Measurements from ENCODE around the gene SNX4.

DNA sequence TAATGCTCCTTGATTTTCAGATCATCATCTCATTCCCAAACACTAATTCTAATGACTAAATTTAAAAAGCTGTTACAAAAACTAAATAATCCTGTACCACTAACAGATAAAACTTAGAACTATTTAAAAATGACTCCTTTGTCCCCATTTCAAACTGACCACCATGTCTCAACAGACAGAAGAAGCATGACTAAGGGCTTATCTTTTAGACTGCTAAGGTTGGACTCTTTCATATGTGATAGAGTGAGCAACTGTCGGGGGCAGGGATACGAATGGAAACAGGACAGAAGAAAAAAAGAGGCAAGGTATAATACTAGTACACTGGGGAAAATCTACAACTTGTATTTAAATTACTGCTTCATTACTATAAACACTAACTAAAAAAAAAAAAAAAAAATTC lies 23.3 kb downstream of the SNX4 start:
- TF ChIP-seq KDM1A (IDR thresholded peaks at IDR 0.05; ENCODE audit: low read depth): no peak
- no peak for TF ChIP-seq CBX2 (IDR thresholded peaks at IDR 0.05; ENCODE audit: borderline replicate concordance, low read depth)
- TF ChIP-seq MYC (IDR thresholded peaks at IDR 0.05; ENCODE audit: borderline replicate concordance, low read length): no peak
- no peak for TF ChIP-seq CEBPB (IDR thresholded peaks at IDR 0.05)
- no peak for TF ChIP-seq POLR2A (IDR thresholded peaks at IDR 0.05; ENCODE audit: low read length)
- TF ChIP-seq CBX8 (IDR thresholded peaks at IDR 0.05): no peak
- TF ChIP-seq NR3C1 (IDR thresholded peaks at IDR 0.05): no peak
- TF ChIP-seq CTCF (IDR thresholded peaks at IDR 0.05): no peak
- no peak for TF ChIP-seq REST (IDR thresholded peaks at IDR 0.05)
- no peak for TF ChIP-seq HDAC2 (IDR thresholded peaks at IDR 0.05)
- TF ChIP-seq ZFP36 (IDR thresholded peaks at IDR 0.05; ENCODE audit: borderline replicate concordance, partially characterized antibody): no peak
- no peak for TF ChIP-seq MAX (IDR thresholded peaks at IDR 0.05)
- no peak for TF ChIP-seq HOXA7 (CRISPR knock-in tag; IDR thresholded peaks at IDR 0.05)
- no peak for TF ChIP-seq PHF8 (IDR thresholded peaks at IDR 0.05; ENCODE audit: borderline replicate concordance, low read depth)

Data from A549 (cell line).